GM06990 (cell line): ENCODE data around the gene CACNA1D.
A peak's percentile ranks its signal among the peaks of the same experiment; 100 is the strongest.

ENCODE experiments used
- DNase-seq: peaks from one replicate; pipeline ENCODE4 v3.0.0-alpha.2; 2011; ENCODE audit not compliant: insufficient read length; ENCODE audit errors: extremely low read depth
- H3K27me3 ChIP-seq: replicated peaks from 2 replicates; pipeline ENCODE4 v1.6.0; 2011; ENCODE audit warnings: low read length; ENCODE audit not compliant: control insufficient read depth, insufficient read depth
- H3K36me3 ChIP-seq: 2 replicates; pipeline ENCODE4 v1.5.1; 2011; ENCODE audit warnings: low read length; ENCODE audit not compliant: control insufficient read depth, insufficient read depth
- H3K4me3 ChIP-seq: replicated peaks from 2 replicates; pipeline ENCODE4 v1.5.1; 2011; ENCODE audit warnings: low read depth, mild to moderate bottlenecking, control low read depth, low read length
- CTCF ChIP-seq: IDR thresholded peaks from 2 replicates; pipeline ENCODE4 v1.5.1; 2011; ENCODE audit warnings: low read length, control low read depth, mild to moderate bottlenecking, inconsistent platforms; ENCODE audit not compliant: insufficient read depth, poor library complexity, severe bottlenecking

CACNA1D gene

DNA sequence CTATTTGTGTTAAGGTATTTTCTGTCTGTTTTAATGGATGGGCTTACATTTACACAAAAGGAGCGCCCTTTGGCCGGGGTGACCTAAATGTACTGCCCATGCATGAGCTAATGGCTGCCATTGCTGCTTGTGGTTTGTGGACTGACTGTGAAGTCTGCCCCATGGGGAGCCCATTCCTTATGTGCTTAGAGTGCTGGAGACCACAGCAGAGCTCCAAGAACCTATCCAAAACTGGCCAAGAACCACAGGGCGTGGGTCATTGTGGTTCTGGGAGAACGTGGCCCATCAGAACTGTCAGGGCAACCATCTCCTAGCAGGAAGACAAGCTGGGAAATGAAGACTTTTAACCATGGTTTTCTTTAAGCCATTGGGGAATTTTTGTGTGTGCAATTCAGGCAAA, 246.5 kb downstream of the CACNA1D start:
- no peak overlapping the region for H3K4me3 ChIP-seq

DNA sequence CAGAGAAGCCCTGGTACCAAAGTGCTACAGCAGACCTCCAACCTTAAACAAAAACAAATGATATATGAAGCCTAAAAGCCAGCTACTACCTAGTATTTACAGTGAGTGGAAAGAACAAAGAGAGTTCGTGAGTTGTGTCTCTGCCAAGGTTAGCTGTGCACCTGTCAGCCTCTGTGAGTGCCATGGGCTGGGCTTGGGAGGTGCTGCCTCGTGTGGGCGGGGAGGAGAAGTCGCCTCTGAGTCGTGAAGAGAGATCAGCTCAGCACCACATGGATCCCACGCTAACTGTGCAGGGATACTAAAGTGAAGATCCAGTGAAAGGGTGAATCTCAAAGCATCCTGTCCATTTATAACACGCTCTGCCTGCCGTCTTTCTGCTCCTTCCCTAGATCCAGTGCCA, 249.9 kb downstream of the CACNA1D start:
- H3K4me3 ChIP-seq = no peak overlapping the region
- peak; percentile 22 for TF ChIP-seq CTCF
- no peaks in the 10 kb centered on the region for H3K36me3 ChIP-seq
- H3K27me3 ChIP-seq = no peaks in the 10 kb centered on the region
- DNase-seq = no peak

More for the DNA sequence above, 246.5 kb downstream of the CACNA1D start:
- TF ChIP-seq CTCF = no peak
- no peaks in the 10 kb centered on the region for H3K27me3 ChIP-seq
- no peak for DNase-seq
- H3K36me3 ChIP-seq = no peaks in the 10 kb centered on the region

GRCh38 chr3:53747559-53747958, 253.1 kb downstream of the CACNA1D start:
- DNase-seq = no peak

GRCh38 chr3:53748512-53749271, 254.3 kb downstream of the CACNA1D start:
- DNase-seq = peak; percentile 71
- TF ChIP-seq CTCF = no peak
- Histone ChIP-seq H3K27me3 (no peaks in the 10 kb centered on the region), H3K36me3 (no peaks in the 10 kb centered on the region), H3K4me3 (no peak overlapping the region)

More at GRCh38 chr3:53747559-53747958, 253.1 kb downstream of the CACNA1D start:
- Histone ChIP-seq H3K27me3 (no peaks in the 10 kb centered on the region), H3K4me3 (no peak overlapping the region), H3K36me3 (no peaks in the 10 kb centered on the region)
- no peak for TF ChIP-seq CTCF

DNA sequence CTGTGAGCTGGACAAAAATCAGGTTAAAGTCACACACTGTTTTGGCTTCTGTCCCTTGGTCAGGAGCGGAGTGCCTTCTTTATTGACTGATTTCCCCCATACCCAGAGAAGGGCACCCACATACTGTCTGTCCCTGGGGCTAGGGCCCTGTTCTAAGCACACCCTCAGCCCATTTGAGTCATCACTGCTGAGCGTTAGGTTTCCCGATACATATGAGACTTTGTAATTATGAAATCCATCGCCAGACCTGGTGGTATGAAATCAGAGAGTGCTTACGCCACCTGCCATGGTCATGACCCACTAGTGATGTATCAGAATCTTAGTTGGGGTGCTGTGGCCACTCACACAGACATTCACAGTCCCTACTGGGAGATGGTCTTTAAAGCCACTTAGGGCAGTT, 255.0 kb downstream of the CACNA1D start:
- H3K4me3 ChIP-seq = no peak overlapping the region
- no peaks in the 10 kb centered on the region for H3K27me3 ChIP-seq
- no peak for DNase-seq
- no peak for TF ChIP-seq CTCF
- no peaks in the 10 kb centered on the region for H3K36me3 ChIP-seq
